SK-N-SH treated with all-trans-retinoic acid at 6 μM for 48 hours (cell line): ENCODE results near the gene PRICKLE3.

ENCODE experiments used
- ATAC-seq: fragments of 200-7000 bp; cut with Tn5 transposase; 3 replicates; pipeline ENCODE4 v1.9.1; 2020; ENCODE audit warnings: mild to moderate bottlenecking, moderate library complexity
- ARNTL ChIP-seq: fragments of 450-650 bp; formaldehyde crosslinking; IDR thresholded peaks from 2 replicates; pipeline ENCODE4 v1.5.0; 2020; ENCODE audit warnings: low read depth, mild to moderate bottlenecking, moderate library complexity, borderline replicate concordance
- BACH2 ChIP-seq: fragments of 250-450 bp; sonication (Bioruptor Pico); IDR thresholded peaks from 2 replicates; pipeline ENCODE4 v1.9.0; 2021; ENCODE audit warnings: mild to moderate bottlenecking, borderline replicate concordance
- CREB5 ChIP-seq: fragments of 250-450 bp; sonication (Bioruptor Pico); IDR thresholded peaks from 2 replicates; pipeline ENCODE4 v1.5.1; 2020; ENCODE audit warnings: low read depth, mild to moderate bottlenecking, moderate library complexity
- CSDC2 ChIP-seq: fragments of 250-450 bp; sonication (Bioruptor Pico); IDR thresholded peaks from 2 replicates; pipeline ENCODE4 v1.5.0; 2020; ENCODE audit warnings: mild to moderate bottlenecking, moderate library complexity
- CSRNP3 ChIP-seq: fragments of 250-450 bp; sonication (Bioruptor Pico); IDR thresholded peaks from 2 replicates; pipeline ENCODE4 v1.5.1; 2021; ENCODE audit warnings: mild to moderate bottlenecking, moderate library complexity
- ESRRG ChIP-seq: fragments of 250-450 bp; sonication (Bioruptor Pico); IDR thresholded peaks from 2 replicates; pipeline ENCODE4 v1.6.1; 2021; ENCODE audit warnings: mild to moderate bottlenecking
- GLIS3 ChIP-seq: fragments of 250-450 bp; sonication (Bioruptor Pico); IDR thresholded peaks from 2 replicates; pipeline ENCODE4 v1.5.0; 2020; ENCODE audit warnings: mild to moderate bottlenecking, moderate library complexity
- ISL1 ChIP-seq: fragments of 250-450 bp; sonication (Bioruptor Pico); IDR thresholded peaks from 2 replicates; pipeline ENCODE4 v2.1.2; 2022; ENCODE audit warnings: mild to moderate bottlenecking, moderate library complexity
- OSR1 ChIP-seq: fragments of 250-450 bp; sonication (Bioruptor Pico); IDR thresholded peaks from 2 replicates; pipeline ENCODE4 v1.8.0; 2022; ENCODE audit warnings: moderate library complexity, mild to moderate bottlenecking, inconsistent platforms
- PATZ1 ChIP-seq: fragments of 250-450 bp; sonication (Bioruptor Pico); IDR thresholded peaks from 2 replicates; pipeline ENCODE4 v1.8.0; 2020; ENCODE audit warnings: mild to moderate bottlenecking, moderate library complexity, borderline replicate concordance
- PPARA ChIP-seq: fragments of 250-450 bp; sonication (Bioruptor Pico); IDR thresholded peaks from 2 replicates; pipeline ENCODE4 v1.5.0; 2020; ENCODE audit warnings: mild to moderate bottlenecking, borderline replicate concordance
- RARB ChIP-seq: fragments of 250-450 bp; sonication (Bioruptor Pico); IDR thresholded peaks from 2 replicates; pipeline ENCODE4 v1.8.0; 2021; ENCODE audit warnings: mild to moderate bottlenecking, moderate library complexity
- SNAI2 ChIP-seq: fragments of 250-450 bp; sonication (Bioruptor Pico); IDR thresholded peaks from 2 replicates; pipeline ENCODE4 v1.5.0; 2020; ENCODE audit warnings: mild to moderate bottlenecking, moderate library complexity
- TCF4 ChIP-seq: fragments of 250-450 bp; sonication (Bioruptor Pico); IDR thresholded peaks from 2 replicates; pipeline ENCODE4 v1.8.0; 2021; ENCODE audit warnings: mild to moderate bottlenecking, moderate library complexity, borderline replicate concordance
- TSHZ2 ChIP-seq: fragments of 250-450 bp; sonication (Bioruptor Pico); IDR thresholded peaks from 2 replicates; pipeline ENCODE4 v1.5.0; 2020; ENCODE audit warnings: mild to moderate bottlenecking, moderate library complexity
- ZC3H10 ChIP-seq: fragments of 250-450 bp; sonication (Bioruptor Pico); IDR thresholded peaks from 2 replicates; pipeline ENCODE4 v1.5.1; 2021; ENCODE audit warnings: mild to moderate bottlenecking, moderate library complexity
- ZFP3 ChIP-seq: fragments of 250-450 bp; sonication (Bioruptor Pico); IDR thresholded peaks from 2 replicates; pipeline ENCODE4 v1.5.0; 2020; ENCODE audit warnings: mild to moderate bottlenecking, moderate library complexity
- ZFP30 ChIP-seq: fragments of 450-650 bp; formaldehyde crosslinking; IDR thresholded peaks from 2 replicates; pipeline ENCODE4 v1.5.0; 2022; ENCODE audit warnings: mild to moderate bottlenecking, moderate library complexity
- ZNF565 ChIP-seq: fragments of 450-650 bp; formaldehyde crosslinking; conservative IDR thresholded peaks from 2 replicates; pipeline ENCODE4 v1.5.0; 2020; ENCODE audit warnings: low read depth, mild to moderate bottlenecking, moderate library complexity
- ZNF70 ChIP-seq: fragments of 450-650 bp; formaldehyde crosslinking; IDR thresholded peaks from 2 replicates; pipeline ENCODE4 v1.5.0; 2020; ENCODE audit warnings: mild to moderate bottlenecking, moderate library complexity
- ZNF8 ChIP-seq: fragments of 450-650 bp; formaldehyde crosslinking; IDR thresholded peaks from 2 replicates; pipeline ENCODE4 v1.5.0; 2020; ENCODE audit warnings: mild to moderate bottlenecking, moderate library complexity

PRICKLE3 gene

GRCh38 chrX:49198540-49199314, 12.6 kb upstream of the PRICKLE3 start:
- TF ChIP-seq ZNF70 (CRISPR knock-in tag): no peak
- TF ChIP-seq OSR1 (CRISPR knock-in tag): no peak
- TF ChIP-seq BACH2: no peak
- no peak for TF ChIP-seq ZC3H10 (CRISPR knock-in tag)
- no peak for TF ChIP-seq ZNF565
- TF ChIP-seq ISL1 (CRISPR knock-in tag): no peak
- TF ChIP-seq TCF4: no peak
- TF ChIP-seq ARNTL (CRISPR knock-in tag): no peak
- TF ChIP-seq SNAI2 (CRISPR knock-in tag): no peak
- no peak for TF ChIP-seq CSRNP3 (CRISPR knock-in tag)
- TF ChIP-seq RARB (CRISPR knock-in tag): no peak
- TF ChIP-seq ESRRG (CRISPR knock-in tag): no peak
- no peak for TF ChIP-seq CSDC2
- TF ChIP-seq, all 23 proteins: peak for 0

GRCh38 chrX:49197543-49198087, 11.4 kb upstream of the PRICKLE3 start:
- TF ChIP-seq PPARA (no peak), ISL1 (CRISPR knock-in tag) (no peak), BACH2 (no peak), ZFP30 (CRISPR knock-in tag) (no peak), PATZ1 (no peak), ARNTL (CRISPR knock-in tag) (no peak), RARB (CRISPR knock-in tag) (no peak), OSR1 (CRISPR knock-in tag) (no peak), ZNF8 (no peak), GLIS3 (no peak), TSHZ2 (CRISPR knock-in tag) (no peak), ZNF565 (no peak), ZFP3 (CRISPR knock-in tag) (no peak), TCF4 (no peak), SNAI2 (CRISPR knock-in tag) (no peak), ZNF70 (CRISPR knock-in tag) (no peak)
- ATAC-seq: no peak

More at GRCh38 chrX:49198540-49199314, 12.6 kb upstream of the PRICKLE3 start:
- ATAC-seq: no peak

GRCh38 chrX:49193542-49193964, 7.4 kb upstream of the PRICKLE3 start:
- TF ChIP-seq ZNF8 (no peak), PATZ1 (no peak), SNAI2 (CRISPR knock-in tag) (no peak), CSDC2 (no peak), PPARA (no peak), ESRRG (CRISPR knock-in tag) (no peak), RARB (CRISPR knock-in tag) (no peak), BACH2 (no peak), CSRNP3 (CRISPR knock-in tag) (no peak), ZFP3 (CRISPR knock-in tag) (no peak), GLIS3 (no peak), ZFP30 (CRISPR knock-in tag) (no peak), TCF4 (no peak), OSR1 (CRISPR knock-in tag) (no peak), ARNTL (CRISPR knock-in tag) (no peak), CREB5 (no peak), TSHZ2 (CRISPR knock-in tag) (no peak)
- no peak for ATAC-seq
